ENCODE data around the gene ABTB2.

Gene ABTB2

GRCh38 chr11:34360046-34360445 lies 2.2 kb upstream of the ABTB2 start:
- no peak for DNase-seq (ENCODE audit: low read depth)

GRCh38 chr11:34359548-34359891 lies 1.7 kb upstream of the ABTB2 start:
- DNase-seq (ENCODE audit: low read depth), result no peak

GRCh38 chr11:34358728-34359547 lies 1.1 kb upstream of the ABTB2 start:
- DNase-seq (ENCODE audit: low read depth), result peak; percentile 53

- DNase-seq (ENCODE audit: low read depth), result no peak
These were observed 483 bp upstream of the ABTB2 start for GRCh38 chr11:34358258-34358727.

- peak; percentile 38 for DNase-seq (ENCODE audit: low read depth)
These were observed 703 bp downstream of the ABTB2 start for GRCh38 chr11:34356913-34357700.

GRCh38 chr11:34356576-34356912 lies 1.3 kb downstream of the ABTB2 start:
- DNase-seq (ENCODE audit: low read depth), result no peak

- DNase-seq (ENCODE audit: low read depth), result no peak
These were observed 1.7 kb downstream of the ABTB2 start for GRCh38 chr11:34356130-34356529.

GRCh38 chr11:34355726-34356125 lies 2.1 kb downstream of the ABTB2 start:
- no peak for DNase-seq (ENCODE audit: low read depth)

- DNase-seq (ENCODE audit: low read depth), result no peak
These were observed 3.0 kb downstream of the ABTB2 start for GRCh38 chr11:34354782-34355181.

- DNase-seq (ENCODE audit: low read depth), result no peak
These were observed 3.9 kb downstream of the ABTB2 start for GRCh38 chr11:34353881-34354280.

GRCh38 chr11:34351687-34352469 lies 5.9 kb downstream of the ABTB2 start:
- no peak for DNase-seq (ENCODE audit: low read depth)

GRCh38 chr11:34351051-34351450 lies 6.8 kb downstream of the ABTB2 start:
- no peak for DNase-seq (ENCODE audit: low read depth)

GRCh38 chr11:34349882-34350281 lies 7.9 kb downstream of the ABTB2 start:
- no peak for DNase-seq (ENCODE audit: low read depth)

GRCh38 chr11:34348919-34349318 lies 8.9 kb downstream of the ABTB2 start:
- no peak for DNase-seq (ENCODE audit: low read depth)

- no peak for DNase-seq (ENCODE audit: low read depth)
These were observed 9.7 kb downstream of the ABTB2 start for GRCh38 chr11:34348096-34348495.

GRCh38 chr11:34346551-34346950 lies 11.3 kb downstream of the ABTB2 start:
- DNase-seq (ENCODE audit: low read depth), result no peak

- no peak for DNase-seq (ENCODE audit: low read depth)
These were observed 11.8 kb downstream of the ABTB2 start for GRCh38 chr11:34345991-34346480.

GRCh38 chr11:34345540-34345876 lies 12.3 kb downstream of the ABTB2 start:
- DNase-seq (ENCODE audit: low read depth), result no peak

- no peak for DNase-seq (ENCODE audit: low read depth)
These were observed 12.9 kb downstream of the ABTB2 start for GRCh38 chr11:34344768-34345539.

- DNase-seq (ENCODE audit: low read depth), result no peak
These were observed 13.4 kb downstream of the ABTB2 start for GRCh38 chr11:34344410-34344767.

- DNase-seq (ENCODE audit: low read depth), result no peak
These were observed 14.1 kb downstream of the ABTB2 start for GRCh38 chr11:34343686-34344085.

GRCh38 chr11:34343153-34343552 lies 14.7 kb downstream of the ABTB2 start:
- no peak for DNase-seq (ENCODE audit: low read depth)
